Thyroid gland (tissue), 4 donors: ENCODE data around the gene ZFP36L1. TPM values are rescaled to one million over a fixed set of nuclear protein-coding genes. Genes with fewer than 3 reads are reported as not detected.

Experiments
- DNase-seq, 2 donors: peaks; one replicate each; pipeline ENCODE4 v3.0.0-alpha.2; 2019
- H3K27ac ChIP-seq, 3 donors: fragments of 200-600 bp; sonication (generic); 1 replicate in 2 of 3; 2 replicates in 1 of 3; pipeline ENCODE4 v1.5.1; 2016 to 2019; ENCODE audit warnings: mild to moderate bottlenecking in 1 of 3, moderate library complexity in 1 of 3
- H3K27me3 ChIP-seq: fragments of 200-600 bp; sonication (generic); one replicate; pipeline ENCODE4 v1.5.1; 2019
- H3K36me3 ChIP-seq, 2 donors: fragments of 200-600 bp; sonication (generic); one replicate each; pipeline ENCODE4 v1.5.1; 2016 to 2019
- H3K4me1 ChIP-seq, 2 donors: fragments of 200-600 bp; sonication (generic); one replicate each; pipeline ENCODE4 v1.5.1; 2017 to 2019
- H3K4me3 ChIP-seq, 3 donors: fragments of 200-600 bp; sonication (generic); replicated peaks in 1 of 3; 1 replicate in 2 of 3; 2 replicates in 1 of 3; pipeline ENCODE4 v1.5.1; 2016; ENCODE audit warnings: mild to moderate bottlenecking in 1 of 3
- H3K9me3 ChIP-seq: fragments of 200-600 bp; sonication (generic); one replicate; pipeline ENCODE4 v1.5.1; 2017
- CTCF ChIP-seq, 6 experiments: fragments of 200-600 bp in 3 of 6; fragments of 450-650 bp in 3 of 6; sonication (generic) in 3 of 6; IDR thresholded peaks; one replicate each; pipeline ENCODE4 v1.5.1; 2016 to 2019; ENCODE audit warnings: antibody characterized with exemption in 6 of 6, mild to moderate bottlenecking in 2 of 6, inconsistent platforms in 1 of 6, moderate library complexity in 1 of 6
- POLR2A ChIP-seq, 2 donors: fragments of 450-650 bp; IDR thresholded peaks; one replicate each; pipeline ENCODE4 v1.6.1; 2017; ENCODE audit warnings: antibody characterized with exemption in 2 of 2, mild to moderate bottlenecking in 2 of 2, moderate library complexity in 1 of 2
- WGBS, 2 donors: methylation state at CpG; one replicate each; pipeline ENCODE4 v1.1.5; 2017; 5-methylcytosine and 5-hydroxymethylcytosine counted together
- intact Hi-C: fragments of 100-400 bp; cut with DNase I; formaldehyde crosslinking; loops from one replicate; pipeline ENCODE4 v1.15.1; 2023
- total RNA-seq, 4 donors: library from RNA; depleted of rRNA; stranded (reverse); fragments of >200 nt; gene quantifications; one replicate each; pipeline ENCODE4 v1.2.3, GENCODE V29; 2016

The ZFP36L1 gene
- total RNA-seq, 4 donors from 2014 or later, result 96.9 to 274 (median 127) TPM

DNA sequence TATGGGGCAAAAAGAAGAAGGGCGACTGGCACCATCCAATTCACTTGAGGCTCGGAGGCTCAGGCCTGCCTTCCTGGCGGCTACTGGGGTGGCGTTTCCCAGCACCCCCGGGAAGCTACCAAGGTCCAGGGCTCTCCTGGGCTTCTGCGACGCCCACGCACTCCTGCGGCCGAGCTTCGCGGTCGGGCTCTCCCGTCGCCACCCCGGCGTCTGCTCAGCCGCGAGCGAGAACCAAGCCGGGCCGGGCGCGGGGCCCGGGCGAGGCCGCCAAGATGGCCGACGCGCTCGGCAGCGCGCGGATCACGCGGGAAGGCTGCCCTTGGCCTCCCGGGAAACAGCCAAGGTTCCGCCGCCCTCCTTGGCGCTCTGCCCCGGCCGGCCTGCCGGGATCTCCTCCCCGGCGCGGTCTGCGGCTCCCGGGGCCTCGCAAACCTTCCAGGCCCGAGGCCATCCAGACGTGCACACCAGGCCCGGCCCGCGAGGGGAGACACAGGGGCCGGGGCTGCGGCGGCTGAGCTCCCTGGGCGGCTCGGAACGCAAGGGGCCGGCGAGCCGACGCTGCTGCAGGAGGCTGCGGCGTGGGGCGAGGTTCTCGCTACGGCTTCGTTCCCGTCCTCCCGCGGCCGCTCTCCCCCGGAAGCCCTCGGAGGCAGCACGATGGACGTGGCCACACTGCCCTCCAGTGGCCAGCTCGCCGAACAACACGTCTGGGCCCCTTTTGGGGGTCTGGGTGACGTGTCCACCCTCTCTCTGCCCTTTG is 23.5 kb upstream of the ZFP36L1 start:
- H3K4me3 ChIP-seq, result peak overlapping the region in 1 of 3 donors; percentile 32
- intact Hi-C loops, result loop anchor here (2.0 to 5.0 kb wide), 2 partner anchors 569 to 884 kb away; no protein-coding TSS in a partner anchor
- peak overlapping the region; percentile 90 to 100 (median 99) for H3K27ac ChIP-seq
- WGBS, 2 donors, result 5 to 12% methylated on average over 22 to 29 of the region's 82 CpGs
- peaks cover 38 to 42% of the 10 kb centered on the region in 2 donors for H3K4me1 ChIP-seq
- no peaks in the 10 kb centered on the region for H3K27me3 ChIP-seq
- DNase-seq, result peak; percentile 89 to 90
- TF ChIP-seq CTCF (IDR thresholded peaks at IDR 0.05) (peak; percentile 86 to 99 (median 97)), POLR2A (IDR thresholded peaks at IDR 0.05) (peak; percentile 2 to 80)
- no peaks in the 10 kb centered on the region for H3K36me3 ChIP-seq
- H3K9me3 ChIP-seq, result no peaks in the 10 kb centered on the region

GRCh38 chr14:68815298-68816182 is 22.7 kb upstream of the ZFP36L1 start:
- no peaks in the 10 kb centered on the region for H3K36me3 ChIP-seq
- peaks cover 46 to 50% of the 10 kb centered on the region in 2 donors for H3K4me1 ChIP-seq
- peak overlapping the region in 1 of 3 donors; percentile 32 for H3K4me3 ChIP-seq
- no peak for TF ChIP-seq POLR2A (IDR thresholded peaks at IDR 0.05)
- no peak for TF ChIP-seq CTCF (IDR thresholded peaks at IDR 0.05)
- 76 to 81% methylated on average over 13 to 16 of the region's 16 CpGs for WGBS, 2 donors
- intact Hi-C loops, result loop anchor here (2.0 to 5.0 kb wide), 2 partner anchors 568 to 883 kb away; no protein-coding TSS in a partner anchor
- DNase-seq, result no peak
- H3K27ac ChIP-seq, result peak overlapping the region; percentile 90 to 100 (median 99)
- H3K9me3 ChIP-seq, result no peaks in the 10 kb centered on the region
- no peaks in the 10 kb centered on the region for H3K27me3 ChIP-seq

- WGBS, 2 donors, result 15 to 24% methylated on average over 11 to 12 of the region's 12 CpGs
- Histone ChIP-seq H3K9me3 (no peaks in the 10 kb centered on the region), H3K4me3 (no peak overlapping the region), H3K4me1 (peaks cover 54 to 59% of the 10 kb centered on the region in 2 donors), H3K36me3 (no peaks in the 10 kb centered on the region), H3K27me3 (no peaks in the 10 kb centered on the region), H3K27ac (peak overlapping the region; percentile 90 to 100 (median 99))
- intact Hi-C loops, result loop anchor here (5.0 kb wide), 1 partner anchor 567 kb away; no protein-coding TSS in a partner anchor
- TF ChIP-seq CTCF (IDR thresholded peaks at IDR 0.05) (no peak), POLR2A (IDR thresholded peaks at IDR 0.05) (no peak)
- peak; percentile 38 to 50 for DNase-seq
These were observed 21.9 kb upstream of the ZFP36L1 start for GRCh38 chr14:68814539-68815297.

DNA sequence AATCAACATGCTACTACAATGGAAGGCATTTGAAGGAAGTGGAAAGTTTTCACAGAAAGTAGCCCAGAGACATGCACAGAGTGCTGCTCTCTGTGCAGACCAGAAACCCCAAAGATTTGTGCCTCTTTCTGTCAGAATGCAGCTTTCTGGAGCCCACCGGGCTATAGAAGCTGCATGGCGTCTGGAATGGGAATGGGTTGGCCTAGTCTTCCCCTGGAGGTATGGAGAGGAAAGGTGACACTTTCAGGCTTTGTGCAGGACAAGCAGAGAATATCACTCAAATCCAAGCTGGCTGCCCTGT is 21.3 kb upstream of the ZFP36L1 start:
- H3K4me1 ChIP-seq, result peaks cover 57 to 64% of the 10 kb centered on the region in 2 donors
- intact Hi-C loops, result no loop called here

More for the DNA sequence above, 21.3 kb upstream of the ZFP36L1 start:
- Histone ChIP-seq H3K9me3 (no peaks in the 10 kb centered on the region), H3K4me3 (no peak overlapping the region), H3K27me3 (no peaks in the 10 kb centered on the region), H3K36me3 (no peaks in the 10 kb centered on the region), H3K27ac (peak overlapping the region; percentile 90 to 100 (median 99))
- TF ChIP-seq POLR2A (IDR thresholded peaks at IDR 0.05) (no peak), CTCF (IDR thresholded peaks at IDR 0.05) (no peak)
- no peak for DNase-seq
- WGBS, 2 donors, result 25 to 42% methylated on average over 2 of the region's 2 CpGs
